IMR-90 (cell line): ENCODE results near the gene C1QTNF8.

Source experiments
- BHLHE40 ChIP-seq: fragments of 150-350 bp; IDR thresholded peaks from 2 replicates; pipeline ENCODE4 v1.6.1; 2016; ENCODE audit warnings: mild to moderate bottlenecking, low read depth, low read length
- CEBPB ChIP-seq: IDR thresholded peaks from 2 replicates; pipeline ENCODE4 v1.6.1; 2012; ENCODE audit warnings: low read depth, low read length, improper control_type of control experiment
- CHD1 ChIP-seq: IDR thresholded peaks from 2 replicates; pipeline ENCODE4 v1.6.1; 2012; ENCODE audit warnings: low read depth, low read length, improper control_type of control experiment
- CTCF ChIP-seq: conservative IDR thresholded peaks from 2 replicates; pipeline ENCODE4 v1.5.1; 2012; ENCODE audit warnings: mild to moderate bottlenecking, low read depth, low read length, improper control_type of control experiment
- MAZ ChIP-seq: IDR thresholded peaks from 2 replicates; pipeline ENCODE4 v1.6.1; 2012; ENCODE audit warnings: low read depth, mild to moderate bottlenecking, low read length, improper control_type of control experiment, moderate library complexity, borderline replicate concordance
- POLR2A ChIP-seq: IDR thresholded peaks from 2 replicates; pipeline ENCODE4 v1.6.1; 2012; ENCODE audit warnings: mild to moderate bottlenecking, low read depth, low read length
- RAD21 ChIP-seq: IDR thresholded peaks from 2 replicates; pipeline ENCODE4 v1.6.1; 2012; ENCODE audit warnings: low read length, improper control_type of control experiment
- RCOR1 ChIP-seq: IDR thresholded peaks from 2 replicates; pipeline ENCODE4 v1.6.1; 2012; ENCODE audit warnings: mild to moderate bottlenecking, low read length, improper control_type of control experiment; ENCODE audit not compliant: insufficient replicate concordance
- SMC3 ChIP-seq: fragments of 150-350 bp; IDR thresholded peaks from 2 replicates; pipeline ENCODE4 v1.6.1; 2016; ENCODE audit warnings: low read depth, mild to moderate bottlenecking, antibody characterized with exemption, low read length, moderate library complexity

GRCh38 chr16:1062895-1063294 lies 33.1 kb downstream of the C1QTNF8 start:
- TF ChIP-seq CTCF (no peak), SMC3 (no peak), RAD21 (no peak), RCOR1 (no peak), POLR2A (no peak), BHLHE40 (no peak), MAZ (no peak), CEBPB (no peak), CHD1 (no peak)
